ENCODE results near the gene FARP1. TPM values are rescaled to one million over a fixed set of nuclear protein-coding genes. Genes with fewer than 3 reads are reported as not detected.

Gene FARP1
- total RNA-seq, 1 experiment from 2014 or later: 96.6 TPM

- ChIA-PET CTCF (interaction anchor here (1.0 to 2.0 kb wide), 4 partner anchors 13 to 274 kb away, joined by 3 to 9 read pairs (median 4); no protein-coding TSS in a partner anchor), POLR2A (interaction anchor here (1.4 kb wide), 1 partner anchor 156 kb away, joined by 4 read pairs; no protein-coding TSS in a partner anchor)
- H3K4me3 Mint-ChIP-seq: peak overlapping the region; percentile 32
- H3K36me3 Mint-ChIP-seq: no peaks in the 10 kb centered on the region
- DNase-seq (ENCODE audit: low spot score): no peak
- peaks cover 92% of the 10 kb centered on the region for H3K4me1 Mint-ChIP-seq
- peak; percentile 17 for ATAC-seq
- H3K27me3 Mint-ChIP-seq (ENCODE audit: low read depth): no peaks in the 10 kb centered on the region
- TF ChIP-seq GRHL2 (CRISPR knock-in tag; IDR thresholded peaks at IDR 0.05; ENCODE audit: insufficient replicate concordance, severe bottlenecking): no peak
- no peak for TF ChIP-seq AR (CRISPR knock-in tag; IDR thresholded peaks at IDR 0.05)
- no peak for TF ChIP-seq STAT6 (CRISPR knock-in tag; conservative IDR thresholded peaks at IDR 0.05; ENCODE audit: low read depth)
- no peak for TF ChIP-seq TEAD1 (CRISPR knock-in tag; IDR thresholded peaks at IDR 0.05)
- TF ChIP-seq ATF2 (CRISPR knock-in tag; IDR thresholded peaks at IDR 0.05; ENCODE audit: borderline replicate concordance, low read depth): no peak
- TF ChIP-seq E2F5 (CRISPR knock-in tag; IDR thresholded peaks at IDR 0.05): no peak
- no peak for TF ChIP-seq NFYB (CRISPR knock-in tag; conservative IDR thresholded peaks at IDR 0.05; ENCODE audit: low read depth)
- 0 out of 2 replicates have a peak, but pooled peaks have one; percentile 6 for TF ChIP-seq MAX (CRISPR knock-in tag; IDR thresholded peaks at IDR 0.05)
- H3K9me3 Mint-ChIP-seq: no peaks in the 10 kb centered on the region
- peak overlapping the region; percentile 96 for H3K27ac Mint-ChIP-seq
Observed at GRCh38 chr13:98328511-98328910, 185.6 kb downstream of the FARP1 start.

GRCh38 chr13:98332222-98332621, 189.3 kb downstream of the FARP1 start:
- no peaks in the 10 kb centered on the region for H3K27me3 Mint-ChIP-seq (ENCODE audit: low read depth)
- peaks cover 21% of the 10 kb centered on the region for H3K36me3 Mint-ChIP-seq
- POLR2A ChIA-PET: no interaction called here
- CTCF ChIA-PET: interaction anchor here (1.2 to 2.8 kb wide), 2 partner anchors 17 to 18 kb away, joined by 7 to 11 read pairs; no protein-coding TSS in a partner anchor
- peaks cover 61% of the 10 kb centered on the region for H3K4me1 Mint-ChIP-seq
- DNase-seq (ENCODE audit: low spot score) (no peak), ATAC-seq (no peak)
- H3K27ac Mint-ChIP-seq: peak overlapping the region; percentile 47
- H3K9me3 Mint-ChIP-seq: peaks cover 19% of the 10 kb centered on the region
- no peak for TF ChIP-seq NR3C1 (CRISPR knock-in tag; conservative IDR thresholded peaks at IDR 0.05; ENCODE audit: low read depth)
- TF ChIP-seq ZBTB21 (CRISPR knock-in tag; IDR thresholded peaks at IDR 0.05; ENCODE audit: borderline replicate concordance): no peak
- TF ChIP-seq TEAD1 (CRISPR knock-in tag; IDR thresholded peaks at IDR 0.05): no peak
- TF ChIP-seq CDX4 (CRISPR knock-in tag; IDR thresholded peaks at IDR 0.05; ENCODE audit: borderline replicate concordance): no peak
- TF ChIP-seq ESRRA (CRISPR knock-in tag; IDR thresholded peaks at IDR 0.05; ENCODE audit: borderline replicate concordance): no peak
- TF ChIP-seq RORB (CRISPR knock-in tag; IDR thresholded peaks at IDR 0.05): no peak
- no peak for TF ChIP-seq KAT7 (CRISPR knock-in tag; IDR thresholded peaks at IDR 0.05; ENCODE audit: borderline replicate concordance)
- TF ChIP-seq HMGA2 (CRISPR knock-in tag; IDR thresholded peaks at IDR 0.05): no peak
- no peak for TF ChIP-seq ATF3 (CRISPR knock-in tag; conservative IDR thresholded peaks at IDR 0.05)
- TF ChIP-seq ZNF281 (CRISPR knock-in tag; IDR thresholded peaks at IDR 0.05): no peak
- no peak for TF ChIP-seq ZNF219 (CRISPR knock-in tag; IDR thresholded peaks at IDR 0.05; ENCODE audit: borderline replicate concordance)
- TF ChIP-seq TEAD4 (CRISPR knock-in tag; IDR thresholded peaks at IDR 0.05): no peak
- H3K4me3 Mint-ChIP-seq: peak overlapping the region; percentile 53

Data from WTC11 (cell line).